ENCODE results near the gene ARPC1A.
A peak's percentile ranks its signal among the peaks of the same experiment; 100 is the strongest.
"Not testable (repeated sequence)": the region's sequence is repeated elsewhere in the genome, so short reads cannot be mapped to it uniquely, and the experiment has no call there.

The ARPC1A gene

DNA sequence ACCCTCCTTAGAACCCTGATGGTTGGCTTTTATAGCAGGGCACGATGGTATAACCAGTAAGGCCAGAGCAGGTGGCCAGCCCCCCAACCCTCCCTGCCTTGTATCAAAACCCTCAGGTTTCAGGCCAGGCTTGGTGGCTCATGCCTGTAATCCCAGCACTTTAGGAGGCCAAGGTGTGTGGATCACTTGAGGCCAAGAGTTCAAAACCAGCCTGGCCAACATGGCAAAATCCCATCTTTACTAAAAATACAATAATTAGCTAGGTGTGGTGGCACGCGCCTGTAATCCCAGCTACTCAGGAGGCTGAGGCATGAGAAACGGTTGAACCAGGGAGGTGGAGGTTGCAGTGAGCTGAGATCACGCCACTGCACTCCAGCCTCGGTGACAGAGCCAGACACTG, 3.0 kb upstream of the ARPC1A start:
- DNase-seq (ENCODE audit: low spot score) = not testable (repeated sequence)

- no peak for DNase-seq (ENCODE audit: low spot score)
Observed at GRCh38 chr7:99324559-99324958, 1.1 kb upstream of the ARPC1A start.

DNA sequence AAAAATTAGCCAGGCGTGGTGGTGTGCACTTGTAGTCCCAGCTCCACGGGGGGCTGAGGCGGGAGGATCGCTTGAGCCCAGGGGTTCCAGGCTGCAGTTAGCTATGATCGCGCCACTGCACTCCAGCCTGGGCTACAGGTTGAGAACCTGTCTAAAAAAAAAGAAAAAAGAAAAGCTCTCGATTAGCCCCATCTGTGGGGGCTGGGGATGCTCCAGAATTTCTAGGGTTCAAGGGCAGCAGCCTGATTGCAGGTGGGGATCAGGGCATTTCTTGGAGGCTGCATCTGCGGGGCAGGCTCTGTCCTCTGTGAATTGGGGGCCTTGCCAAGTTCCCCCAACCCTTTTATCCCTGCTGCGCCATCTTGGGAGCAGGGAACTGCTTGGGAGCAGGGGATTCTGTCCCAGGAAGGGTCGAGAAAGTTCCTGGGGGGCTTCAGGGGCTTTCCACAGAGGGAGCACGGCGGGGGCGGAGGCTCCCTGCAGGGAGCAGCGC, 651 bp upstream of the ARPC1A start:
- DNase-seq (ENCODE audit: low spot score) = no peak

DNA sequence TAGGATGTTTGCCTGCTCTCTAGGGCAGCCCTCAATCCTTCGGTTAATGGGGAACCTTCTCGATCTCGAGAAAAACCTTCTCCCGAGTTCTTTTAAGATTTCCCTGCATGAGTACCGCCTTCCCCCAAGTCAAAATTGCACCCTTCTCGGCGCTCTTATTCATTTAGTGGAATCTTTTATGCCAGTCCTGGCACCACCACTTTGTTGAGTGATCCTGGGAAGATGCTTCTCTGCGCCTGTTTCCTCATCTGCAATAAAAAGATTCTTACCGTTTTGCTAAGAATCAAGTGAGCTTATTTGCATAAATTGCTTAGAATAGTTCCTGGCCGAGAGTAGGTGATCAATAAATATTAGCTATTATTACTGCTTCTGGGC, 697 bp downstream of the ARPC1A start:
- no peak for DNase-seq (ENCODE audit: low spot score)

DNA sequence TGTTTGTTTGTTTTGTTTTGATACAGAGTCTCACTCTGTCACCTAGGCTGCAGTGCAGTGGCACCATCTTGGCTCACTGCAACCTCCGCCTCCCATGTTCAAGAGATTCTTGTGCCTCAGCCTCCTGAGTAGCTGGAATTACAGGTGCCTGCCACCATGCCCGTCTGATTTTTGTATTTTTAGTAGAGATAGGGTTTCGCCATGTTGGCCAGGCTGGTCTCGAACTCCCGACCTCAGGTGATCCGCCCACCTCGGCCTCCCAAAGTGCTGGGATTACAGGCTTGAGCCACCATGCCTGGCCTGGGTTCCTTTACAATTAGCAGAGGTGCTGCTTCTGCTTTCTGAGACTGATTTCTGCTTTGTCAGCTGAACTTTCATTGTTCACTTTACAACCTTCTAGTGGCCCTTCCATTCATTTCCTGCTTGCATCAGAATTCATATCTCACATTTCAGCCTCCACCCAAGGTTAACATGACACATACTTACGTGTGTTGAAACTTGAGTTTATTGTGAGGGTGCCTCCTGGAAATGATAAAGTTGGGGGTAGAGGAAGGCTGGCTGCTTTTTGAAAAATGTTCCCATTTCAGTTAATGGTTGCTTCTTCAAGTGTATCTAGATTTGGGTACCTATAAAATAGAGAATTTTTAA, 4.7 kb downstream of the ARPC1A start:
- DNase-seq (ENCODE audit: low spot score) = not testable (repeated sequence)

GRCh38 chr7:99331002-99331401, 5.3 kb downstream of the ARPC1A start:
- no peak for DNase-seq (ENCODE audit: low spot score)

DNA sequence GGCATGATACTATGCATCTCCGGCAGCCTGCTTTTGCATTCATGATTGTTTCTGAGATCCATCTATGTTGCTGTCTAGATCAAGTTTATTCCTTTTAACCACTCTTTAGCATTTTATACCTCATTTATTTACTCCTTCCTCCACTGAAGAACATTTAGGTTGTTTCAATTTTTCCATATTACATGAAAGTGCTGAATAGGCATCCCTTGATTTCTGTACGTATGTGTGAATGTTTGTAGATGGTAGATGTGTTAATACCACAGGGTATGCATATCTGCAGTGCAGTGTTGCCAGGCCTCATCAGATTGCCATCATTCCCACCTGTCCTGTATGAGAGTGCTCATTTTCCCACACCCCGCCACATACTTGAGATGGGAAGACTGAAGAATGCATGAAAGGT, 13.9 kb downstream of the ARPC1A start:
- no peak for DNase-seq (ENCODE audit: low spot score)

GRCh38 chr7:99340659-99341058, 15.0 kb downstream of the ARPC1A start:
- no peak for DNase-seq (ENCODE audit: low spot score)

DNA sequence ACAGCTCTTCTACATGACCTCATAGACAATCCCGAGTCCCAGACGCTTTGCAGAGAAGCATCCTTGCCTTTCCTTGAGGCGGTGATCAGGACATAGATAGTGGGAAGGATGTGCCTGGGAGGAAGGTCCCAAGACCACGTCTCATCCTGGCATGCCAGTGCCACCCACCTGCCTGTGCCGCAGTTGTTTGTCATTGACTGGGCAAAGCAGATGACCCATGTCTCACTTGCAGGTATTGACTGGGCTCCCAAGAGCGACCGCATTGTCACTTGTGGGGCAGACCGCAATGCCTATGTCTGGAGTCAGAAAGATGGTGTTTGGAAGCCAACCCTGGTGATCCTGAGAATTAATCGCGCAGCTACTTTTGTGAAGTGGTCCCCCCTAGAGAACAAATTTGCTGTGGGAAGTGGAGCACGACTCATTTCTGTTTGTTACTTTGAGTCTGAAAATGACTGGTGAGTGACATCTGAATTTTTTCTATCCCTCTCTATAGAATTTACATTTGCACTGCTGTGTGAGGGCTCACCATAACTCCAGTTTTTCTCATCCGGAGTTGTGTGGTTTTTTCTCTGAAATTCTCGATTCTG, 18.5 kb downstream of the ARPC1A start:
- no peak for DNase-seq (ENCODE audit: low spot score)

- DNase-seq (ENCODE audit: low spot score) = not testable (repeated sequence)
Observed at GRCh38 chr7:99350641-99351040, 24.9 kb downstream of the ARPC1A start.

DNA sequence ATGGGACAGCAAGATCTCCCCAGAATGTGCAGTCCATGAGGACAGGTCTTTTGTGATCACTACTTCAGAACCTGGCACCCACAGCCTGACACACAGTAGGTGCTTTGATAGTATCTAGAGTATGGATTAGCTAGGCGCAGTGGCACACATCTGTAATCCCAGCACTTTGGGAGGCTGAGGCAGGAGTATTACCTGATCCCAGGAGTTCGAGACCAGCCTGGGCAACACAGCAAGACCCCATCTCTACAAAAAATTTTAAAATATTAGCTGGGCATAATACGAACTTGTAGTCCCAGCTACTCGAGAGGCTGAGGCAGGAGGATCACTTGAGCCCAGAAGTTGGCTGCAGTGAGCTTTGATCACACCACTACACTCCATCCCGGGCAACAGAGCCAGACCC, 26.5 kb downstream of the ARPC1A start:
- no peak for DNase-seq (ENCODE audit: low spot score)

DNA sequence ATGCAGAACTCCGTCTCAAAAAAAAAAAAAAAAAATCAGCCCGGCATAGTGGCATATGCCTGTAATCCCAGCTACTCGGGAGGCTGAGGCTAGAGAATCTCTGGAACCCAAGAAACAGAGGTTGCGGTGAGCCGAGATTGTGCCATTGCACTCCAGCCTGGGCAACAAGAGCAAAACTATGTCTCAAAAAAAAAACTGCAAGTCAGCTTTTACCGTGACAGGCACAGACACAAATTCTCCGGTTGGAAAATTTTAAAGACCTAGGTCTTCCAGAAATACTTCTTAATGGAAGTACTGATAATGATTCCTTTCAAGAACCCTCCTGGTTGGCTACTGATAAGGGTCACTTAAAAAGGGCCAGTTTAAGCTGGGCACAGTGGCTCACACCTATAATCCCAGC, 29.4 kb downstream of the ARPC1A start:
- no peak for DNase-seq (ENCODE audit: low spot score)

DNA sequence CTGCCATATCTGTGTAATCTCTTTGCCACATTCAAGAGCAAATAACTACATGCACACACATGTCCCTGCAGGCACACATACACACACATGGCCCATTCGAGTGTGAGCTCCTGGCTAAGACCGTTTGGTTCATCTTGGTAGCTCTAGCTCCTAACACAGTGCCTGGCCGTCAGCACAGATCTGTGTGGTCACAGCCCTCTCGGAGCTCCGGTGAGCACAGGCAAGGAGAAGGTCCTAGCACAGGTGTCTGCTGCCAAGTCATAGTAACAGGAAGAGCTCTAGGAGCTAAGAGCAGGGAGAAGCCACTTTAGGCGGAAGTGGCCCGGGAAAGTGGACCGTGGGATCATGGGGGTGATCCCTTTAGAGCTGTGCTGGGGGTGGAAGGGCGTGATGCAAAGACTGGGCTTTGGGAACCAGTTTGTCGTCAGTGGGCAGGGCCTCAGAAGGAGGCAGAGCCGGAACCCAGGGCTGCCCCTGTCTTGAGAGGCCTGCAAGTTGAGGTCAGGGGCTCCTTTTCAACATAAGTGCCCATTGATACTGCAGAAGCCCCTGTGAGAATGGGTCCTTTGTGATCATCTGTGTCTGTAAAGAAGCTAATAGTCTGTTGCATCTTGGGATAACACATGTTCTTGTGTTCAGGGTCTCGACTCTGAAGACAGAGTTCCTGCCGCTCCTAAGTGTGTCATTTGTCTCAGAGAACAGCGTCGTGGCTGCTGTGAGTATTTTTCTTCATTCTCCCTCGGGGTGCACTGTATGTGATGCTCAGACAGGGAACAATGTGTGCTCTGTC, 32.2 kb downstream of the ARPC1A start:
- peak; percentile 45 for DNase-seq (ENCODE audit: low spot score)

DNA sequence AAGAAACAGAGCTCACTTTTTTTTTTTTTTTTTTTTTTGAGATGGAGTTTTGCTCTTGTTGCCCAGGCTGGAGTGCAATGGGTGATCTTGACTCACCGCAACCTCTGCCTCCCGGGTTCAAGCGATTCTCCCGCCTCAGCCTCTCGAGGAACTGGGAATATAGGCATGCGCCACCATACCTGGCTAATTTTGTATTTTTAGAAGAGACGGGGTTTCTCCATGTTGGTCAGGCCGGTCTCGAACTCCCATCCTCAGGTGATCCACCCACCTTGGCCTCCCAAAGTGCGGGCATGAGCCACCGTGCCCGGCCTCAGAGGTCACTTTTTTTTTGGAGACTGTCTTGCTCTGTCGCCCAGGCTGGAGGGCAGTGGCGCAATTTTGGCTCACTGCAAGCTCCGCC, 32.8 kb downstream of the ARPC1A start:
- not testable (repeated sequence) for DNase-seq (ENCODE audit: low spot score)

- DNase-seq (ENCODE audit: low spot score) = no peak
Observed at GRCh38 chr7:99359465-99360154, 33.9 kb downstream of the ARPC1A start.

DNA sequence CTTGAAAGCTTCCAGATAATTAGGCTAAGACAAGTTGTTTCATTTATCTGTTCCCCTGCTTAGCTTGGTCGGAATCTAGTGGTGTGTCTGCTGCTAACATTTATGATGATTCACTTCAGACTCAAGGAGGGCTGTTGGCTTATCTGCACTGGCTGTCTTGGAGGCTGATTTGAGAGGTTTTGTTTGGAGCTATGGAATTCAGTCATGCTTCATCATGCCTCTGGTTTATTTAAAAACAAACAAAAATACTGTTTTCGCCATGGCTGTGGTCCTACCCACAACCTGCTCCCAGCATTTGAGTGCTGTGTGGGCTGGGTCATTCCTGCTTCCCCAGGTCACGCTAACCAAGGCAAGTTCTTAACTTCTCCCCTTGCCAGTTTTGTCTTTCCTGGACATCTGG, 37.1 kb downstream of the ARPC1A start:
- no peak for DNase-seq (ENCODE audit: low spot score)

DNA sequence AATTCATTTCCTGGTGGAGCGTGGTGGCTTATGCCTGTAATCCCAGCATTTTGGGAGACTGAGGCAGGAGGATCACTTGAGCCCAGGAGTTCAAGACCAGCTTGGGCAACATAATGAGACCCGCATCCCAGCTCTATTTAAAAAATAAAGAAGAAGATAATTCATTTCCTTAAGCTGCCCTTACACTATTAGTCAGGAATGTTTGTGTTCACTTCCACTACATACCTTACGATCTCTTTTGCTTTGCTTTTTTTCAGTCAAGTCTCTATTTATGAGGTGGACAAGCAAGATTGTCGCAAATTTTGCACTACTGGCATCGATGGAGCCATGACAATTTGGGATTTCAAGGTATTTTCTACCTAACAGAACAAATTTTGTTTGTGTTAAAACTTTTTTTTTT, 37.6 kb downstream of the ARPC1A start:
- DNase-seq (ENCODE audit: low spot score) = no peak

- no peak for DNase-seq (ENCODE audit: low spot score)
Observed at GRCh38 chr7:99365318-99366141, 39.8 kb downstream of the ARPC1A start.

DNA sequence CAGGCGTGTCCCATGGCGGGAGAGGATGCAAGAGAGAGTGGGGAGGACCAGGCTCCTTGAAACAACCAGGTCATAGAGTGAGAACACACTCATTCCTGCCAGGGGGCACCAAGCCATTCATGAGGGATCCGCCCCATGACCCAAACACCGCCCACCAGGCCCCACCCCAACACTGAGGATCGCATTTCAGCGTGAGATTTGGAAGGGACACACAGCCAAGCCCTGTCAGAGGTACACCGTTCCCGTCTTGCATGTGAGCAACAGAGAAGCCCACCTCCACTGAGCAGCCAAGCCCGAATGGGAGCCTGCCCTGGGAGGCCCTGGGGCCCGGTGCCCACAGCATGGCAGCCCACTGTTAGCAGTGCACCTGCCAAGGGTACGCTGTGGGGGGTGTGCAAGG, 40.9 kb downstream of the ARPC1A start:
- DNase-seq (ENCODE audit: low spot score) = no peak

DNA sequence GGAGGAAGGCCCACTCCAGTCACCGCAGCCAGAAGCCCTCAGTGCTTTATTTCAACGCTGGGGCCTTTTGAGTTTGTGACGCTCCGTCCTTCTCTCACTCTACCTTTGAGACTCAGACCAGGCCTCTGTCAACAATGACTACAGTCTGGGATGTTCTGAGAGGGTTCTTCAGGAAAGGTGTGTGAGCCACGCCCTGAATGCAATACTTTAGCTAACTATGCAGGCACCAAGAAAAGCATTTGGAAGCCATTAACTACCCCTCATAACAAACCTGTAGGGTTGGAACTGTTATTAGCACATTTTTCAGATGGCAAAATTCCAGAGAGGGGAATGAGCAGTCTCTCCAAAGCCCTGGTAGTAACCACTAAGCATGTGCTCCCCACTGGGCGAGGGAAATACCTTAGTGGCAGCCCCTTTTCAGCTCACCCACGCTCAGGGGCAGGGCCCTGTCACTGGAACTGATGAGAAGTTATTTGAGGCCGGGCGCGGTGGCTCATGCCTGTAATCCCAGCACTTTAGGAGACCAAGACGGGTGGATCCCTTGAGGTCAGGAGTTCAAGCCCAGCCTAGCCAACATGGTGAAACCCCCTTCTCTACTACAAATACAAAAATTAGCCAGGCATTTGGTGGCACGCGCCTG, 43.2 kb downstream of the ARPC1A start:
- no peak for DNase-seq (ENCODE audit: low spot score)

DNA sequence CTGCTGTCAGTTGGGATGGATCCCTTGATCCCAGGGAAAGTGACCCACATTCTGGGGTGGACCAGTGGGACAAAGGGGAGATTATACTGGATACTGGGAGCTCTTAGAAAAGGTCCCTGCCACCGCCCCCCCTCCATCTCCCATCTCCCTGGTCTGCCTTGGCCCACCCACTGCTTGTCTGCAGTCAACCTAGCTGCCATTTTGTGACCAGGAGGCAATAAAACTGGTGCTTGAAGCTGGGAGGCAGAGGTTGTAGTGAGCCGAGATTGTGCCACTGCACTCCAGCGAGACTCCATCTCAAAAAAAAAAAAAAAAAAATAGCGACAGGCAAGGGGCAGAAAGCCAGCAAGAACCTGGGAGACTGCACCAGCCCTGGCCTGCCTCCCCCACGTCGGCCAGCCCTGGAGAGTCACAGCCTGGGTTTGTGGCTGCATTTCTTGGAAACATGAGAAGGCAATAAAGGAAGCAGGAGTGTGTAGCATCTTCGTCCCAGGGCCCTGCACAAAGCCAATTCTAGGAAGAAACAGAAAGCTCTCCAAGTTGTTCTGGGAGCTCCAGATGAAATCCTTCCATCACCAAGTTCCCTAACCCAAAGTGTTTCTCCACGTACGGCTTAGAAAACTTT, 44.2 kb downstream of the ARPC1A start:
- DNase-seq (ENCODE audit: low spot score) = no peak
